ENCODE measurements around the gene PLAU.

Gene PLAU

DNA sequence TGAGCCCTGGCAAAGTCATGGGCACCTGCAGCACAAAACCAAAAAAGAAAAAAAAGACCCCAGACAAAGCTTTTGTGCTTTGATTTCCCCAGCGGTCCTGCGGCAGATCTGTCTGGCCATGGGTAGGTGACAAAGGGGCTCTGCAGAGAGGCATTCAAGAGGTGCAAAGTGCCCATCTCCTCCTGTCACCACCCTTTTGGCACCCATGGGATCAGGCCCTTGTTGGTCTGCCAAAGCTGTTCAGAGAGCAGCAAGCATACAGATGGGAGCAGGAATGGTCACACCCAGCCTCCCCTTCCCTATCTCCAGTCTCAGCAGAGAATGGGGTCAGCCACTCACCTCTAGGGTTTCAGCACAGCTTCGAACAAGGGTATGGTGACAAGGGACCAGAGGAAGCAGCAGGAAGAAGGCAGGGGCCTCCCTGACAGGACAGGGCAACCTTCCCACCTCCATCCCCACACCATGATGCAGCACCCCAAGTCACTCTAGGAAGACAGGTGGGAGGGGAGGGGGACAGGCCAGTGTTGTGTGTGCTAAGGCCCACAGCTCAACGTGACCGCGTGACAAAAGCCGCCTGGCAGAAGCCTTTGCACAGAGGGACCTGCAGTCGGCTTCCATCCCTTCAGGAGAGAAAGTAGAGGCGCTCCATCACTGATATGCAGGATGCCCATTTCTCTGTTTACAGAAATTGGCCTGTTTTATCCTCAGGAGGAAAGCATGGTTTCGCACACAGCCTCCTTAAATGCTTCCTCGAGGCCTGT lies 42.9 kb upstream of the PLAU start:
- TF ChIP-seq, protein P1, sequence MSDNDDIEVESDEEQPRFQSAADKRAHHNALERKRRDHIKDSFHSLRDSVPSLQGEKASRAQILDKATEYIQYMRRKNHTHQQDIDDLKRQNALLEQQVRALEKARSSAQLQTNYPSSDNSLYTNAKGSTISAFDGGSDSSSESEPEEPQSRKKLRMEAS (IDR thresholded peaks at IDR 0.05) = no peak
- TF ChIP-seq FOXM1 (IDR thresholded peaks at IDR 0.05; ENCODE audit: borderline replicate concordance, low read depth) = no peak
- TF ChIP-seq TEAD4 (IDR thresholded peaks at IDR 0.05) = no peak
- no peak for TF ChIP-seq ZBTB7A (IDR thresholded peaks at IDR 0.05; ENCODE audit: low read depth)
- TF ChIP-seq, protein P2, sequence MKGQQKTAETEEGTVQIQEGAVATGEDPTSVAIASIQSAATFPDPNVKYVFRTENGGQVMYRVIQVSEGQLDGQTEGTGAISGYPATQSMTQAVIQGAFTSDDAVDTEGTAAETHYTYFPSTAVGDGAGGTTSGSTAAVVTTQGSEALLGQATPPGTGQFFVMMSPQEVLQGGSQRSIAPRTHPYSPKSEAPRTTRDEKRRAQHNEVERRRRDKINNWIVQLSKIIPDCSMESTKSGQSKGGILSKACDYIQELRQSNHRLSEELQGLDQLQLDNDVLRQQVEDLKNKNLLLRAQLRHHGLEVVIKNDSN (IDR thresholded peaks at IDR 0.05) = no peak
- no peak for TF ChIP-seq EGR1 (IDR thresholded peaks at IDR 0.05)
- no peak for TF ChIP-seq EP300 (IDR thresholded peaks at IDR 0.05; ENCODE audit: borderline replicate concordance)
- no peak for TF ChIP-seq YY1 (IDR thresholded peaks at IDR 0.05; ENCODE audit: low read depth)
- TF ChIP-seq TCF12 (IDR thresholded peaks at IDR 0.05; ENCODE audit: low read depth) = no peak
- TF ChIP-seq NFIC (IDR thresholded peaks at IDR 0.05) = no peak
- TF ChIP-seq, protein P3, sequence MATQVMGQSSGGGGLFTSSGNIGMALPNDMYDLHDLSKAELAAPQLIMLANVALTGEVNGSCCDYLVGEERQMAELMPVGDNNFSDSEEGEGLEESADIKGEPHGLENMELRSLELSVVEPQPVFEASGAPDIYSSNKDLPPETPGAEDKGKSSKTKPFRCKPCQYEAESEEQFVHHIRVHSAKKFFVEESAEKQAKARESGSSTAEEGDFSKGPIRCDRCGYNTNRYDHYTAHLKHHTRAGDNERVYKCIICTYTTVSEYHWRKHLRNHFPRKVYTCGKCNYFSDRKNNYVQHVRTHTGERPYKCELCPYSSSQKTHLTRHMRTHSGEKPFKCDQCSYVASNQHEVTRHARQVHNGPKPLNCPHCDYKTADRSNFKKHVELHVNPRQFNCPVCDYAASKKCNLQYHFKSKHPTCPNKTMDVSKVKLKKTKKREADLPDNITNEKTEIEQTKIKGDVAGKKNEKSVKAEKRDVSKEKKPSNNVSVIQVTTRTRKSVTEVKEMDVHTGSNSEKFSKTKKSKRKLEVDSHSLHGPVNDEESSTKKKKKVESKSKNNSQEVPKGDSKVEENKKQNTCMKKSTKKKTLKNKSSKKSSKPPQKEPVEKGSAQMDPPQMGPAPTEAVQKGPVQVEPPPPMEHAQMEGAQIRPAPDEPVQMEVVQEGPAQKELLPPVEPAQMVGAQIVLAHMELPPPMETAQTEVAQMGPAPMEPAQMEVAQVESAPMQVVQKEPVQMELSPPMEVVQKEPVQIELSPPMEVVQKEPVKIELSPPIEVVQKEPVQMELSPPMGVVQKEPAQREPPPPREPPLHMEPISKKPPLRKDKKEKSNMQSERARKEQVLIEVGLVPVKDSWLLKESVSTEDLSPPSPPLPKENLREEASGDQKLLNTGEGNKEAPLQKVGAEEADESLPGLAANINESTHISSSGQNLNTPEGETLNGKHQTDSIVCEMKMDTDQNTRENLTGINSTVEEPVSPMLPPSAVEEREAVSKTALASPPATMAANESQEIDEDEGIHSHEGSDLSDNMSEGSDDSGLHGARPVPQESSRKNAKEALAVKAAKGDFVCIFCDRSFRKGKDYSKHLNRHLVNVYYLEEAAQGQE (IDR thresholded peaks at IDR 0.05; ENCODE audit: low read depth) = no peak

DNA sequence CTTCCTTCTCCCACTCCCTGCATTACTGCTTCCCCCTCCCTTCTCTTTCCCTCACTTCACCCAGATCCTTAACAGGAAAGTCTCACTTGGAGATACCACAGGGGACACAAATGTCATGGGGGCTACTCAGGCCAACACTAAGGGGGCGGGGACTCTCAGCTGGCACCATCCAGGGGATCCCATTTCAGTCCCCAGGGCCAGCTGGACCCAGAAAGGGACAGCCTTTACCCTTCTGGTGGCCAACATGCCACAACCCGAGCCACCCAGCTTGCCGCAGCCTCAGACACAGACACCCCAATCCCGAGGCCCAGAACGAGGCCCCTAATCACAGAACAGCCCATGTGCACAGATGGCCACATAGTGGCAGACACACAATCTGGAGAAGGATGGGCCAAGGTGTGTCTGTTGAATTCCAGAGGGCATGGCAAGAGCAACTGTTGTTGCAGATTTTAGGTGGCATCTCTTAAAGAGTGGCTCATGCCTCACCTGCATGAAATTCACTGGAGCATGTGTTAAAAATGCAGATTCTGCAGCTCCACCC lies 42.2 kb upstream of the PLAU start:
- TF ChIP-seq CEBPB (IDR thresholded peaks at IDR 0.05) = no peak
- TF ChIP-seq TCF12 (IDR thresholded peaks at IDR 0.05; ENCODE audit: low read depth) = no peak
- no peak for TF ChIP-seq NFIC (IDR thresholded peaks at IDR 0.05)
- no peak for TF ChIP-seq RAD21 (IDR thresholded peaks at IDR 0.05; ENCODE audit: low read depth)
- TF ChIP-seq, protein P1 (IDR thresholded peaks at IDR 0.05) = no peak
- TF ChIP-seq, protein P3 (IDR thresholded peaks at IDR 0.05; ENCODE audit: low read depth) = no peak
- TF ChIP-seq TEAD4 (IDR thresholded peaks at IDR 0.05) = no peak
- TF ChIP-seq TAF1 (IDR thresholded peaks at IDR 0.05; ENCODE audit: low read depth) = no peak
- TF ChIP-seq, protein P2 (IDR thresholded peaks at IDR 0.05) = no peak
- TF ChIP-seq CREB1 (IDR thresholded peaks at IDR 0.05; ENCODE audit: low read depth) = no peak
- no peak for TF ChIP-seq YY1 (IDR thresholded peaks at IDR 0.05; ENCODE audit: low read depth)
- TF ChIP-seq FOXM1 (IDR thresholded peaks at IDR 0.05; ENCODE audit: borderline replicate concordance, low read depth) = no peak
- TF ChIP-seq ZBTB7A (IDR thresholded peaks at IDR 0.05; ENCODE audit: low read depth) = no peak
- TF ChIP-seq EP300 (IDR thresholded peaks at IDR 0.05; ENCODE audit: borderline replicate concordance) = no peak
- TF ChIP-seq EGR1 (IDR thresholded peaks at IDR 0.05) = no peak

DNA sequence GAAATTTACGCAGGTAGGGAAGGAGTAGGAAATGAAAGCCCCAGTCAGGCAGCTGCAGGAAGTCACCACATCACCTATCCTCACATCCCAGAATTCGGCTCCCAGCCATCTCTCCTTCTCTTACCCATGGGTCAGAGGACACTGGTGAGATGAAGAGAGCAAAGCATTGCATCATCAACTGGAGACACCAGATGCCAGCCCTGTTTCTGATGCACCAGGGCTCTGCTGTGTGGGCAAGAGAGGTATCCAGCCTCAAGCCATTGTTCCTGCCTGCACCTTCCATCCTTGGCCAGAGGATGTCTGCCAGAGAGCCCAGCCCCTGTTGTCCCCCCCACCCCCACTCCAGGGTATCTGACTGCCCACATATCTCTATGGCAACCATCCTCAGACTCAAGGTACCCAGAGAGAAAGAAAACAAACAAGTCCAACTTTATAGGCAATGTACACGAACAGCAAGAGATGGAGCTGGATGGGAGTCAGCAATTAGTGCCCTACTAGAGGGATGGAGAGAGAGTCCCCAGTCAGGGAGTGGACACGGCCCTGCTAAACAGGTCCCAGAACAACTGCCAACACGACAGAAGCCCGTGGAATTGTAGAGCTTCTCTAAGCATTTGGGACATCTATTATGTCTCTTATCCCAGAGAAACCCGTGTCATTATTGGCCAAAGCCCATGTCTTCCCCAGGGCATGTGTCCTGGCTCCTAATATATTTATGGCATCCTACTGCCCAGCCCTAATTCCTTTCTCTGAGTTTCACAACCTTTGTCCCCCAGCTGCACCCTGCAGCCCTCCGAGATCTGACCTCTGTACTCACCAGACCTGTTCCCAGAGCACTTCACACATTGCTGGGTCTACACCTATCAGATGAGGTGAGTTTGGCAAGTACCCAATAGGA lies 39.4 kb upstream of the PLAU start:
- 0 out of 2 replicates have a peak, but pooled peaks have one; percentile 26 for TF ChIP-seq CEBPB (IDR thresholded peaks at IDR 0.05)
- no peak for TF ChIP-seq EGR1 (IDR thresholded peaks at IDR 0.05)

DNA sequence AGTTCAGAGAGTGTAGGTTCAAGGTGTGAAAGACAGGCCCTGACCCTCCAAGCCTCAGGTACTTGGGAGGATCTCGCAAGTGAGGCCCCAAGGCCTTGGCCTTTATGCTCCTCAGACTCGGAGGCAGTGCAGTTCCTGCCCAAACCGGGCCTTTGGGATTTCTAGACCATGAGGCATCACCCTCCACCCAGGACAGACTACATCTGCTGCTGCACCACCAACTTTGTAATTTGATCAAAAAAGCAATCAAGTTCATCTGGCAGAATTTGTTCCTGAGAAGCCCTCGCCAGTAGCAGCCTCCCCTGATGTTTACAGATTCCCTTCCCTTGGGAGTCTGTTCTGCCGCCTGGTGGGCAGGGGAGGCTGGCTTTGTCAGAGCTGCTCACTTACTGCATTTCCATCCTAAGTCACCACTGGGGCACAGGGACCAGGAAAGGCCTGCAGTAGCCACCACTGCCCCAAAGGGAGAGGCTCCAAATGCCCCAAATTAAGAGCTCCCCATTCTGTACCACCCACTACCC lies 38.7 kb upstream of the PLAU start:
- TF ChIP-seq TCF12 (IDR thresholded peaks at IDR 0.05; ENCODE audit: low read depth) = no peak
- TF ChIP-seq, protein P1 (IDR thresholded peaks at IDR 0.05) = no peak
- TF ChIP-seq RAD21 (IDR thresholded peaks at IDR 0.05; ENCODE audit: low read depth) = no peak
- TF ChIP-seq TAF1 (IDR thresholded peaks at IDR 0.05; ENCODE audit: low read depth) = no peak
- TF ChIP-seq EGR1 (IDR thresholded peaks at IDR 0.05) = no peak

All from Ishikawa (cell line).